Raji (cell line): ENCODE data around the gene RNF121.

Source experiments
- POLR2A ChIP-seq: IDR thresholded peaks from 2 replicates; pipeline ENCODE4 v1.6.1; 2011; ENCODE audit warnings: low read depth, low read length, control low read depth; ENCODE audit not compliant: insufficient read depth

The RNF121 gene

GRCh38 chr11:71999362-71999761, 70.5 kb downstream of the RNF121 start:
- no peak for TF ChIP-seq POLR2A

GRCh38 chr11:71999798-72000197, 71.0 kb downstream of the RNF121 start:
- TF ChIP-seq POLR2A: no peak

- no peak for TF ChIP-seq POLR2A
Measured at GRCh38 chr11:72000202-72000867, 71.5 kb downstream of the RNF121 start.

GRCh38 chr11:72001285-72001684, 72.4 kb downstream of the RNF121 start:
- no peak for TF ChIP-seq POLR2A

- TF ChIP-seq POLR2A: no peak
Measured at GRCh38 chr11:72001834-72002591, 73.2 kb downstream of the RNF121 start.

GRCh38 chr11:72002841-72003775, 74.3 kb downstream of the RNF121 start:
- TF ChIP-seq POLR2A: no peak

GRCh38 chr11:72003776-72004171, 74.9 kb downstream of the RNF121 start:
- TF ChIP-seq POLR2A: no peak

GRCh38 chr11:72004515-72005346, 75.9 kb downstream of the RNF121 start:
- no peak for TF ChIP-seq POLR2A

- TF ChIP-seq POLR2A: no peak
Measured at GRCh38 chr11:72005347-72006260, 76.8 kb downstream of the RNF121 start.

GRCh38 chr11:72006309-72007088, 77.7 kb downstream of the RNF121 start:
- no peak for TF ChIP-seq POLR2A

- no peak for TF ChIP-seq POLR2A
Measured at GRCh38 chr11:72007089-72007476, 78.2 kb downstream of the RNF121 start.

- no peak for TF ChIP-seq POLR2A
Measured at GRCh38 chr11:72007587-72007986, 78.7 kb downstream of the RNF121 start.

GRCh38 chr11:72008728-72009127, 79.9 kb downstream of the RNF121 start:
- TF ChIP-seq POLR2A: no peak
